GM12878 (cell line): ENCODE measurements around the gene ALDH1L2. TPM values are rescaled to one million over a fixed set of nuclear protein-coding genes. Genes with fewer than 3 reads are reported as not detected.

Experiments
- CREB1 ChIP-seq: IDR thresholded peaks from 2 replicates; pipeline ENCODE4 v1.6.1; 2012; ENCODE audit warnings: low read depth, mild to moderate bottlenecking, inconsistent platforms
- HCFC1 ChIP-seq: fragments of 150-350 bp; IDR thresholded peaks from 2 replicates; pipeline ENCODE4 v1.6.1; 2014; ENCODE audit warnings: low read length
- HDAC6 ChIP-seq: fragments of 200-600 bp; sonication (generic); IDR thresholded peaks from one replicate; pipeline ENCODE4 v1.8.0; 2017; ENCODE audit warnings: antibody characterized with exemption; ENCODE audit not compliant: unreplicated experiment
- NFXL1 ChIP-seq: fragments of 450-650 bp; IDR thresholded peaks from 2 replicates; pipeline ENCODE4 v1.6.1; 2017; ENCODE audit warnings: antibody characterized with exemption, mild to moderate bottlenecking, borderline replicate concordance
- NR2C2 ChIP-seq: IDR thresholded peaks from 2 replicates; pipeline ENCODE4 v1.6.1; 2011; ENCODE audit warnings: borderline replicate concordance, low read depth; ENCODE audit not compliant: control insufficient read depth, insufficient read length
- RAD51 ChIP-seq: fragments of 450-650 bp; IDR thresholded peaks from 2 replicates; pipeline ENCODE4 v1.6.1; 2016; ENCODE audit warnings: moderate library complexity, mild to moderate bottlenecking, inconsistent platforms
- RCOR1 ChIP-seq: conservative IDR thresholded peaks from 2 replicates; pipeline ENCODE4 v1.6.1; 2012; ENCODE audit warnings: low read depth, low read length, improper control_type of control experiment
- SRF ChIP-seq, 2 experiments: IDR thresholded peaks; 2 replicates each; pipeline ENCODE4 v1.6.1; 2011; ENCODE audit warnings: low read depth in 2 of 2, low read length in 2 of 2, mild to moderate bottlenecking in 1 of 2, moderate library complexity in 1 of 2
- TAF1 ChIP-seq: IDR thresholded peaks from 2 replicates; pipeline ENCODE4 v1.6.1; 2011; ENCODE audit warnings: mild to moderate bottlenecking, low read depth, low read length, borderline replicate concordance
- TCF12 ChIP-seq: IDR thresholded peaks from 2 replicates; pipeline ENCODE4 v1.6.1; 2011; ENCODE audit warnings: low read depth, mild to moderate bottlenecking, low read length
- polyA plus RNA-seq, 11 experiments: library from polyadenylated mRNA; depleted of rRNA in 4 of 11; unstranded in 6 of 11; stranded (reverse) in 5 of 11; fragments of >200 nt; fragmentation: Nextera tagmentation in 4 of 11; fragmentation: Illumina TruSeq in 1 of 11; extraction: Ambion mirVana in 4 of 11; extraction: Trizol in 1 of 11; gene quantifications; 1 replicate in 1 of 11; 2 replicates in 10 of 11; pipeline versions ENCODE4 v1.2.1 to v1.2.3, GENCODE V29; 2011 to 2016; ENCODE audit warnings: inconsistent platforms in 2 of 11, missing spikeins in 2 of 11, low read depth in 1 of 11
- total RNA-seq, 4 experiments: library from RNA; depleted of rRNA in 3 of 4; stranded (reverse); fragments of >200 nt in 3 of 4; fragmentation: Illumina TruSeq in 1 of 4; extraction: Trizol in 1 of 4; gene quantifications; 2 replicates each; pipeline versions ENCODE4 v1.2.1 to v1.2.3, GENCODE V29; 2013 to 2021
- TF ChIP-seq, protein P1 (sequence below): fragments of 450-650 bp; formaldehyde crosslinking; IDR thresholded peaks from 2 replicates; pipeline ENCODE4 v1.5.0; 2022; ENCODE audit warnings: mild to moderate bottlenecking, missing genetic modification characterization
- TF ChIP-seq, protein P2 (sequence below): fragments of 450-650 bp; IDR thresholded peaks from 2 replicates; pipeline ENCODE4 v1.6.1; 2016; ENCODE audit warnings: mild to moderate bottlenecking, moderate library complexity, borderline replicate concordance
- TF ChIP-seq, protein P3 (sequence below): fragments of 450-650 bp; formaldehyde crosslinking; IDR thresholded peaks from 2 replicates; pipeline ENCODE4 v1.4.0; 2022; ENCODE audit warnings: mild to moderate bottlenecking, moderate library complexity
- TF ChIP-seq, protein P4 (sequence below): fragments of 450-650 bp; IDR thresholded peaks from 2 replicates; pipeline ENCODE4 v1.6.1; 2017; ENCODE audit warnings: mild to moderate bottlenecking, moderate library complexity

Gene ALDH1L2
- total and polyA plus RNA-seq, 10 of the 15 experiments (the other 5 are each of a cell fraction or from before 2014, with no cell fraction given), result 0.15 to 13.7 (median 8.5) TPM

DNA sequence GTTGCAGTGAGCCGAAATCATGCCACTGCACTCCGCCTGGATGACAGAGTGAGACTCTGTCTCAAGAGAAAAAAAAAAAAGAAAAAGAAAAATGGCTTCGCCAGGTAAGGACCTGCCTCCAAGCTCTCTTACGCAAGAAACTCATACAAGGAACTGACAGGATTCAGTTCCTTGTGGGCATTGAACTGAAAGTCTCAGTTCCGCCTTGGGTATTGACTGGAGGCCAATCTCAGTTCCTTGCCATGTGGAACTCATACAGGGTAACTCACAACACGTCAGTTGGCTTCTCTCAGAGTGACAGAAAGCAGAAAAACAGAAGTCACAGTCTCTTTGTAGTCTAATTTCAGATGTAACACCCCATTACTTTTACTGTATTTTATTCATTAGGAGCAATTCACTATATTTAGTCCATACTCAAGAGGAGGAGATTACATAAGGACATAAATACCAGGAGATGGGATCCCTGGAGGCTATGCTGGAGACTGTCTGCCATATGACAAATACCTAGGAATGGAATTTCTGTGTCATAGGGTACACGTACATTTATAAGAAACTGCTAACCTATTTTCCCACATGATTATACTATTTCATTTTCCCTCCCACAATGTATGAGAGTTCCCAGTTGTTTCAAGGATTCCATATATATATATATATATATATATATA is 109.5 kb downstream of the ALDH1L2 start (continued):
- TF ChIP-seq, protein P1, sequence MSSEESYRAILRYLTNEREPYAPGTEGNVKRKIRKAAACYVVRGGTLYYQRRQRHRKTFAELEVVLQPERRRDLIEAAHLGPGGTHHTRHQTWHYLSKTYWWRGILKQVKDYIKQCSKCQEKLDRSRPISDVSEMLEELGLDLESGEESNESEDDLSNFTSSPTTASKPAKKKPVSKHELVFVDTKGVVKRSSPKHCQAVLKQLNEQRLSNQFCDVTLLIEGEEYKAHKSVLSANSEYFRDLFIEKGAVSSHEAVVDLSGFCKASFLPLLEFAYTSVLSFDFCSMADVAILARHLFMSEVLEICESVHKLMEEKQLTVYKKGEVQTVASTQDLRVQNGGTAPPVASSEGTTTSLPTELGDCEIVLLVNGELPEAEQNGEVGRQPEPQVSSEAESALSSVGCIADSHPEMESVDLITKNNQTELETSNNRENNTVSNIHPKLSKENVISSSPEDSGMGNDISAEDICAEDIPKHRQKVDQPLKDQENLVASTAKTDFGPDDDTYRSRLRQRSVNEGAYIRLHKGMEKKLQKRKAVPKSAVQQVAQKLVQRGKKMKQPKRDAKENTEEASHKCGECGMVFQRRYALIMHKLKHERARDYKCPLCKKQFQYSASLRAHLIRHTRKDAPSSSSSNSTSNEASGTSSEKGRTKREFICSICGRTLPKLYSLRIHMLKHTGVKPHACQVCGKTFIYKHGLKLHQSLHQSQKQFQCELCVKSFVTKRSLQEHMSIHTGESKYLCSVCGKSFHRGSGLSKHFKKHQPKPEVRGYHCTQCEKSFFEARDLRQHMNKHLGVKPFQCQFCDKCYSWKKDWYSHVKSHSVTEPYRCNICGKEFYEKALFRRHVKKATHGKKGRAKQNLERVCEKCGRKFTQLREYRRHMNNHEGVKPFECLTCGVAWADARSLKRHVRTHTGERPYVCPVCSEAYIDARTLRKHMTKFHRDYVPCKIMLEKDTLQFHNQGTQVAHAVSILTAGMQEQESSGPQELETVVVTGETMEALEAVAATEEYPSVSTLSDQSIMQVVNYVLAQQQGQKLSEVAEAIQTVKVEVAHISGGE (CRISPR knock-in tag), result no peak
- 0 out of 2 replicates have a peak, but pooled peaks have one; percentile 27 for TF ChIP-seq TAF1
- TF ChIP-seq, protein P2, sequence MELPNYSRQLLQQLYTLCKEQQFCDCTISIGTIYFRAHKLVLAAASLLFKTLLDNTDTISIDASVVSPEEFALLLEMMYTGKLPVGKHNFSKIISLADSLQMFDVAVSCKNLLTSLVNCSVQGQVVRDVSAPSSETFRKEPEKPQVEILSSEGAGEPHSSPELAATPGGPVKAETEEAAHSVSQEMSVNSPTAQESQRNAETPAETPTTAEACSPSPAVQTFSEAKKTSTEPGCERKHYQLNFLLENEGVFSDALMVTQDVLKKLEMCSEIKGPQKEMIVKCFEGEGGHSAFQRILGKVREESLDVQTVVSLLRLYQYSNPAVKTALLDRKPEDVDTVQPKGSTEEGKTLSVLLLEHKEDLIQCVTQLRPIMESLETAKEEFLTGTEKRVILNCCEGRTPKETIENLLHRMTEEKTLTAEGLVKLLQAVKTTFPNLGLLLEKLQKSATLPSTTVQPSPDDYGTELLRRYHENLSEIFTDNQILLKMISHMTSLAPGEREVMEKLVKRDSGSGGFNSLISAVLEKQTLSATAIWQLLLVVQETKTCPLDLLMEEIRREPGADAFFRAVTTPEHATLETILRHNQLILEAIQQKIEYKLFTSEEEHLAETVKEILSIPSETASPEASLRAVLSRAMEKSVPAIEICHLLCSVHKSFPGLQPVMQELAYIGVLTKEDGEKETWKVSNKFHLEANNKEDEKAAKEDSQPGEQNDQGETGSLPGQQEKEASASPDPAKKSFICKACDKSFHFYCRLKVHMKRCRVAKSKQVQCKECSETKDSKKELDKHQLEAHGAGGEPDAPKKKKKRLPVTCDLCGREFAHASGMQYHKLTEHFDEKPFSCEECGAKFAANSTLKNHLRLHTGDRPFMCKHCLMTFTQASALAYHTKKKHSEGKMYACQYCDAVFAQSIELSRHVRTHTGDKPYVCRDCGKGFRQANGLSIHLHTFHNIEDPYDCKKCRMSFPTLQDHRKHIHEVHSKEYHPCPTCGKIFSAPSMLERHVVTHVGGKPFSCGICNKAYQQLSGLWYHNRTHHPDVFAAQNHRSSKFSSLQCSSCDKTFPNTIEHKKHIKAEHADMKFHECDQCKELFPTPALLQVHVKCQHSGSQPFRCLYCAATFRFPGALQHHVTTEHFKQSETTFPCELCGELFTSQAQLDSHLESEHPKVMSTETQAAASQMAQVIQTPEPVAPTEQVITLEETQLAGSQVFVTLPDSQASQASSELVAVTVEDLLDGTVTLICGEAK, result no peak
- TF ChIP-seq RCOR1, result 0 out of 2 replicates have a peak, but pooled peaks have one; percentile 41
- TF ChIP-seq, protein P3, sequence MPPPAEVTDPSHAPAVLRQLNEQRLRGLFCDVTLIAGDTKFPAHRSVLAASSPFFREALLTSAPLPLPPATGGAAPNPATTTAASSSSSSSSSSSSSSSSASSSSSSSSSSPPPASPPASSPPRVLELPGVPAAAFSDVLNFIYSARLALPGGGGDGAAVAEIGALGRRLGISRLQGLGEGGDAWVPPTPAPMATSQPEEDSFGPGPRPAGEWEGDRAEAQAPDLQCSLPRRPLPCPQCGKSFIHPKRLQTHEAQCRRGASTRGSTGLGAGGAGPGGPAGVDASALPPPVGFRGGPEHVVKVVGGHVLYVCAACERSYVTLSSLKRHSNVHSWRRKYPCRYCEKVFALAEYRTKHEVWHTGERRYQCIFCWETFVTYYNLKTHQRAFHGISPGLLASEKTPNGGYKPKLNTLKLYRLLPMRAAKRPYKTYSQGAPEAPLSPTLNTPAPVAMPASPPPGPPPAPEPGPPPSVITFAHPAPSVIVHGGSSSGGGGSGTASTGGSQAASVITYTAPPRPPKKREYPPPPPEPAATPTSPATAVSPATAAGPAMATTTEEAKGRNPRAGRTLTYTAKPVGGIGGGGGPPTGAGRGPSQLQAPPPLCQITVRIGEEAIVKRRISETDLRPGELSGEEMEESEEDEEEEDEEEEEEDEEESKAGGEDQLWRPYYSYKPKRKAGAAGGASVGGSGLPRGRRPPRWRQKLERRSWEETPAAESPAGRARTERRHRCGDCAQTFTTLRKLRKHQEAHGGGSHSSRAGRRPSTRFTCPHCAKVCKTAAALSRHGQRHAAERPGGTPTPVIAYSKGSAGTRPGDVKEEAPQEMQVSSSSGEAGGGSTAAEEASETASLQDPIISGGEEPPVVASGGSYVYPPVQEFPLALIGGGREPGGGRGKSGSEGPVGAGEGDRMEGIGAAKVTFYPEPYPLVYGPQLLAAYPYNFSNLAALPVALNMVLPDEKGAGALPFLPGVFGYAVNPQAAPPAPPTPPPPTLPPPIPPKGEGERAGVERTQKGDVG (CRISPR knock-in tag), result no peak
- TF ChIP-seq, protein P4, sequence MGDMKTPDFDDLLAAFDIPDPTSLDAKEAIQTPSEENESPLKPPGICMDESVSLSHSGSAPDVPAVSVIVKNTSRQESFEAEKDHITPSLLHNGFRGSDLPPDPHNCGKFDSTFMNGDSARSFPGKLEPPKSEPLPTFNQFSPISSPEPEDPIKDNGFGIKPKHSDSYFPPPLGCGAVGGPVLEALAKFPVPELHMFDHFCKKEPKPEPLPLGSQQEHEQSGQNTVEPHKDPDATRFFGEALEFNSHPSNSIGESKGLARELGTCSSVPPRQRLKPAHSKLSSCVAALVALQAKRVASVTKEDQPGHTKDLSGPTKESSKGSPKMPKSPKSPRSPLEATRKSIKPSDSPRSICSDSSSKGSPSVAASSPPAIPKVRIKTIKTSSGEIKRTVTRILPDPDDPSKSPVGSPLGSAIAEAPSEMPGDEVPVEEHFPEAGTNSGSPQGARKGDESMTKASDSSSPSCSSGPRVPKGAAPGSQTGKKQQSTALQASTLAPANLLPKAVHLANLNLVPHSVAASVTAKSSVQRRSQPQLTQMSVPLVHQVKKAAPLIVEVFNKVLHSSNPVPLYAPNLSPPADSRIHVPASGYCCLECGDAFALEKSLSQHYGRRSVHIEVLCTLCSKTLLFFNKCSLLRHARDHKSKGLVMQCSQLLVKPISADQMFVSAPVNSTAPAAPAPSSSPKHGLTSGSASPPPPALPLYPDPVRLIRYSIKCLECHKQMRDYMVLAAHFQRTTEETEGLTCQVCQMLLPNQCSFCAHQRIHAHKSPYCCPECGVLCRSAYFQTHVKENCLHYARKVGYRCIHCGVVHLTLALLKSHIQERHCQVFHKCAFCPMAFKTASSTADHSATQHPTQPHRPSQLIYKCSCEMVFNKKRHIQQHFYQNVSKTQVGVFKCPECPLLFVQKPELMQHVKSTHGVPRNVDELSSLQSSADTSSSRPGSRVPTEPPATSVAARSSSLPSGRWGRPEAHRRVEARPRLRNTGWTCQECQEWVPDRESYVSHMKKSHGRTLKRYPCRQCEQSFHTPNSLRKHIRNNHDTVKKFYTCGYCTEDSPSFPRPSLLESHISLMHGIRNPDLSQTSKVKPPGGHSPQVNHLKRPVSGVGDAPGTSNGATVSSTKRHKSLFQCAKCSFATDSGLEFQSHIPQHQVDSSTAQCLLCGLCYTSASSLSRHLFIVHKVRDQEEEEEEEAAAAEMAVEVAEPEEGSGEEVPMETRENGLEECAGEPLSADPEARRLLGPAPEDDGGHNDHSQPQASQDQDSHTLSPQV, result no peak
- TF ChIP-seq NFXL1, result no peak
- TF ChIP-seq NR2C2, result no peak
- TF ChIP-seq RAD51, result no peak
- no peak for TF ChIP-seq HDAC6
- TF ChIP-seq HCFC1, result no peak
- peak; percentile 74 for TF ChIP-seq CREB1
- 0 out of 4 replicates have a peak, but pooled peaks of 1 of the 2 experiments have one; percentile 57 for TF ChIP-seq SRF (IDR thresholded peaks at IDR 0.05; ENCODE audit: low read depth in 2 of 2, low read length in 2 of 2)
- 0 out of 2 replicates have a peak, but pooled peaks have one; percentile 41 for TF ChIP-seq TCF12
